ENCODE measurements around the gene ACYP2.
"Not testable (repeated sequence)": the region's sequence is repeated elsewhere in the genome, so short reads cannot be mapped to it uniquely, and the experiment has no call there.

Gene ACYP2

DNA sequence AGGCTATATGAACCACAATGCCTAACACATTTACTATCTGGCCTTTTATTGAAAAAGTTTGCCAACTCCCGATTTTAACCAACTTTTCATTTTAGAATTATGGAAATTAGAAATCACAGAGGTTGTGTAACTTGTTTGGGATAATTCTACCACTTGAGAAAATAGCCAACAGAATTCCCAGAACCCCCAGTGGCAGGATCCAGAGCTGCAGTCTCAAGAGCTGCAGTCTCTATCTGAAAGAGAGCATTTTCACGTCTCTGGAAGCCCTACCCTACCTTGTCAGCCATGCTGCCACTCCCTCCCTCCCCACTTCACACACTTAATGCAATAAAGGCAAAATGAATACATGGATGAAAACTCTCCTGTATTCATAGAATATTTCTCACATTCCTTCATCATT is 164.0 kb downstream of the ACYP2 start:
- no peak for DNase-seq

DNA sequence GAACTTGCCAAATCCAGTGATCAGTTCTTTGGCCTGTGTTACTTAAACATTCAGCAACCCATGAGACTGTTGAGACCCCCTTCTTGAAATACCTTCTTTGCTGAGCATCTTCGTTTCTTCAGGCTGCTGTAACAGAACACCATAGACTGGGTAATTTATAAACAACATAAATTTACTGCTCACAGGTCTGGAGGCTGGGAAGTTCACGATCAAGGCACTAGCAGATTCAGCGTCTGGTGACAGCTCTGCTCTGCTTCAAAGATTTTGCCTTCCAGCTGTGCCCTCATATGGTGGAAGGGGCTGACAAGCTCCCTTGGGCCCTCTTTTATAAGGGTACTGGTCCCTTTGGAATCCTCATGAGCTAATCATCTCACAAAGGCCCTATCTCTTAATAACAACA is 169.4 kb downstream of the ACYP2 start:
- DNase-seq: no peak

DNA sequence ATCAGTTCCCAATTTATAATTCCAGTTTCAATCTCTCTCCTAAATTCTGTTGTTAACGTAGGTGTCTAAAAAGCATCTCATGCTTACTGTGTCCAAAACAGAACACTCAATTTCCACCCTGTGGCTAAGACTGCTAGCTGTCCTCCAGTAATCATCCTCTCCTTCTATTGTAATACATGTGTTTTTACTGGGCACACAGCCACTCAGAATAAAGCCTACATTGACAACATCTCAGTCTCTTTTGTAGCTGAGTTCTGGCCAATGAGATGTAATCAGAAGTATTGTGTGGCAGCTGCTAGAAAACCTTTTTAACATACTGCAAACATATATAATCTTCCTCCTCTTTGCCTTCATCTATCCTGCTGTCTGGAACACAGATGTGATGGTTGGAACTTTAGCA is 170.0 kb downstream of the ACYP2 start:
- no peak for DNase-seq

DNA sequence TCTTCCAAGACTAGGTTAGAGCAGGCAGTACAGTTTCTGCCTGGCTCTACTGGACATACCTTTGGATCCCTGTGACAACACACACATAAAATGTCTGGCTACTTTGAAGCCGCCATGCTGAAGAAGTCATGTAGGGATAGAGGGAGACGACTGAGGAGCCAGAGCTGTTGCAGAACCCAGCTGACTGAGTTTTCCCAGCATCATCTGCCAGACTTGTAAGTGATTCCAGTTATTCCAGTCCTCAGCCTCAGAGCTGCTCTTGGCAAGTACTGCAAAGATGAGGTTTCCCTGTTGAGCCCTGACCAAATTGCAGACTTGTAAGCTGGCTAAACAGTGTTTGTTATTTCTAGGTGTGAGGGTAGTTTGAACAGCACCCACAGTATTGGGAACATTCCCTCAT is 172.1 kb downstream of the ACYP2 start:
- DNase-seq: no peak

DNA sequence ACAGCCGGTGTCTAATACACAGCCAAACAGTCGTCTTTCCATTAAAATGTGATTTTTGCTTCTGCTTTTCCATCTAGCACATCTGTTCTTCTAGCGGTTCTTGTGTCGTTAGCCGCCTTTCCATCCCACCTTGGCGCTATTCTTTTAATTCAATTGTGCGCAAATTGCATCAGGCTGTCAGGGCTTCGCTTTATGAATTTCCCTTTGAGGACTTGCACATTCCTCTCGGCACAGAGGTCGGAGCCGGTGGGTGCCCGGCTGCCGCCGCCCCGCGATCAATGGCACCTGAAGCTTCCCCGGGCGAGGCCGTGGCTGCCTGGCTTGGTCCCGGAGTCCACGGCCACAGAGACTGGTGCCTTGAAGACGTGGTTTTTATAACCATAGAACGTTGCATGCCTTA is 174.5 kb downstream of the ACYP2 start:
- DNase-seq: no peak

DNA sequence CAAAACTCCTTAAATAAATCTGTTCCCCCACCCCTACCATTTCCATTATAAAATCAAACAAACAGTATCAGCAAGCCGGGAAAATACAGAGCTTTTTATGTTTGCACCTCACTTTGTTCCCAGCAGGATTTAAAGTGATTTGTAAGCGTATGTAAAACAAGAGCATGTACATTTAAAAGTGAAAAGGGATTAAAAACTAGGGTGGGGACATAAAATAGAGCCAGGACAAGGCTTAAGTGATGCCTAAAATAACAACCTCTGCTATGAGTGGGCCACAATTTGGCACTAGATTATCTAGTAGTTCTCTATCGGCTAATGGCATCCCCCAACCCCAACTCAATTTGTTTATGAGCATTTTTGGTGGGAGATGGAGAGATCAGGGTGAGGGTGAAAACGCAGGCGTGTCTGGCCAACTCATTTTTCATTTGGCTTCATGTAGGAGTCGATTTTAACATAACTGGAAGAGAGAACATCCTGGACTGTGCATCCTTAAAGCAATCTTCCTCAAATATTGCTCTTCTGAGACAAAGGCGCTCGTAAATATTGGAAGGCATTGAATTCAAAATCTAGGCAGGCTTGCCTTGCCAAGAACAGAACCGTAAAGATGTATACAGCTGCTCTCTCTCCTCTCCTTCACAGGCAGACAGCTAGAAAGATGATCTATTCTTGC is 175.1 kb downstream of the ACYP2 start:
- DNase-seq: no peak

DNA sequence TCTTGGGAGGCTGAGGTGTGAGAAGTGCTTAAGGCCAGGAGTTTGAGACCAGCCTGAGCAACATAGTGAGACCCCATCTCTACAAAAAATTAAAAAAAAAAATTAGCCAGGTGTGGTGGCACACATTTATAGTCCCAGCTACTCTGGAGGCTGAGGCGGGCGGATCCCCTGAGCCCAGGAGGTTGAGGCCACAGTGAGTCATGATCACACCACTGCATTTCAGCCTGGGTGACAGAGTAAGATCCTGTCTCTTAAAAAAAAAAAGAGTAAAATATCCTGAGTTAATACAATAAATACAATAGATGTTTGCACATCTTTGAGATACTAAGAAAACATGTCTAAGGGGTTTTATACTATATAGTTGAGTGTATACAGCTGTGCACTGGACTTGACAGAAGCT is 179.2 kb downstream of the ACYP2 start:
- not testable (repeated sequence) for DNase-seq

DNA sequence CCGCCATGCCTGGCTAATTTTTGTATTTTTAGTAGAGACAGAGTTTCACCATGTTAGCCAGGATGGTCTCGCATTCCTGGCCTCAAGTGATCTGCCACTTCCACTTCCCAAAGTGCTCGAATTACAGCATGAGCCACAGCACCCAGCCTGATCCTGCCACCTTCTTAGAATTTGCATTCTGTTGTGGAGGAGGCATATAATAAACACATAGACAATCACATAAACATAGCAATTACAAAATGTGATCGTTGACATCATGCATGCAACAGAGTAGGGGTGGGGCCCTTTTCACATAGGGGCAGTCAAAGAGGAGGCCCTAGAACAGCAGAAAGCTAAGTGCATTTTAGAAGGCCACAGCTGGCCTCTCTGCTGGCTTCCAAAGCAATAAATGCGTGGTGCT is 180.5 kb downstream of the ACYP2 start:
- DNase-seq: no peak

DNA sequence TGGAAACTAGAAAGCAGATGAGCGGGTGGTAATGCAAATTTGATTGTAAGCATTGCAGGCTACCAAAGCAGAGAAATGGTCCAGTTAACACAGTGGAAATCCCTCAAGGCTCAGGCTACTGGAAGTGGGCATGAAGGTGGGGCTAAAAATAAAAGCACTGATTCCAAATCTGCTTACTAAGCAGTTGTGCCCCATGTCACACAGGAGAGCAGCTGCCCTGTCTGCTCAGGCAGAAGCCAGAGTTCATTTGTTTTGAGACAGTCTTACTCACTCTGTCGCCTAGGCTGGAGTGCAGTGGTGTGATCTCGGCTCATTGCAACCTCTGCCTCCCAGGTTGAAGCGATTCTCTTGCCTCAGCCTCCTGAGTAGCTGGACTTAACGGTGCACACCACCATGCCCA is 183.1 kb downstream of the ACYP2 start:
- no peak for DNase-seq

DNA sequence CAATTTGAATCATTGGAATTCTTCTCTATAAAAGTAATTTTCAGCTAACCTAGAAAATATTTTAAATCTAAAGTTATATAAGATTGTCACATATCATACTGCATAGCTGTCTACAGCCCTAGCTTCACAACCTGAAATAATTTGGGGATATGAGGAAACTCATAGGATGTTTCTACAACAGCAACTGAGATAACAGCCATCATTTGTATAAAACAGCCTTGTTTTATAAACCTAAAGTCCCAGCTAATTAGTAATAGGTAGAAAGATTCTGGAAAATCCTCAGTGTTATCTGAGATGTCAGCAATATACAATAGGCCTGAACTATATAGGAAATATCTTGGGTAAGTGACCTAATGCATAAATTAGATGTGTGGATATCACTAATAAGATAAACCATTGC is 188.2 kb downstream of the ACYP2 start:
- no peak for DNase-seq

DNA sequence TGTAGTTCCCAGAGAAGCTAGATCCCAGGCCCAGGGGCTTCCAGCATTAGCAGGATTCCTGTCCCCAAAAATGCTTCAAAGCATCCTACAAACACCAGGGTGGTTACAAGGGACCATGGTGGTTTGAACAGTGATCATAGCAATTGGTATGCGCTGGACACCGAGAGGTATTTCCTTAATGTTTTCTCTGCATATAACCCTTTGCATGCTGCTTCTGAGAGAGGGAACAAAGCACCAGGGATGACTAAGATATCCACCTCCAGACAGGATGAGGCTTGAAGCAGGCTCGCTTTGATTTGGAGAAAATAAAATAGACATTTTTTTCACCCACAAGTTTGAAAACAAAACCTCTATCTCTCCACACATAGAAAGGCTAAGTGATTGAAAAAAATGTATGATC is 191.1 kb downstream of the ACYP2 start:
- no peak for DNase-seq

DNA sequence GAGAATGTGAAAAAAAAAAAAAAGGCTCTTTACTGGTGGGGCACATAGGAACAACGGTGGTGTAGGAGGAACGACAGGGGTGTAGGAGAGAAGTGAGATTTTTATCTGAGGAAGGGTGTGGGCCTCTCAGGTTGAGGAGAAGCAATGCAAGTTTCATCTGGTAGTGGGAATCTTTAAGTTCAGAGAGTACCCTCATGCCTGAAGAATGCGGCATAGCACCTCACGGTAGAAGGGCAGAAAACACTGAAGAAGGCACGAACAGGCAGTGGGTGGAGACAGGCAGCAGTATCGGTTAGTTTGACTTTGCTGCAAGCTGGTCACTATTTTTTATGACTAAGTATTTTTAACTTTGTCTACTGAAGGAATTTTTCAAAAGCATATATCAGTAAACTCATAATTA is 192.8 kb downstream of the ACYP2 start:
- DNase-seq: no peak

DNA sequence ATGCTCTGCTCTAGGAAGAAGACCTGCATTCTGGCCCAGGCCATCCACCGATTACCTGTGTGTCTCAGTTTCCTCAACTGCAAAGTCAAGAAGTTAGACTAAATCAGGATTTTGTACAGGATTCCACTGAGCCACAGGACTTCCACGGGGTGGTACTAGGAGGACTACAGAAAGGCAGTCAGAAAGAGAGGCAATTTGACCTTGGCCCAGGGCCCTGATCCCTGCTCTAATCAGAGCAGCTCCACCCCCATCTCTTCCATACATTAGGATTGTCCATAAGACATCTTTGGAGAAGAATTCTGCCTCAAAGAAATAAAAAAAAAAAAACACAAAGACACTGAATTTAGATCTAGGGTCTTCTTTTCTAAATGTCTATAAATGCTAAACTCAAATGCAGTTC is 193.4 kb downstream of the ACYP2 start:
- no peak for DNase-seq

DNA sequence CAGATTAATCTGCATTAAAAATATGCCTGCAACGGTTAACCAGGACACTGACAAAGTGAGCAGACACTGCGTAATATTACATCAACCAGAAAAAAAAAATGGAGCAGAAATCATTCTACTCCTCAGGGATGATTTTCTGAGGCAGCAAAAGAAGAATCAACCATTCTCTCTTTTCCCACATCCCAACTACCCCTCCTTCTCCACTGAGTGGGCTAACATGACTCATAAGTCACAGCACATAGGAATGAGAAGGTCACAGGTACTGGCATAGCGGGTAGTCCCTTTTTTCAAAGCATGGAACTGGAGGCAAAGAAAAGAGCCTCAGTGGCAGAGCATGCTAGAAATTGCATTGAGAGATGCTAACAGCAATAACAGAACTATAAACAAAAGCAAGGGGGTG is 194.9 kb downstream of the ACYP2 start:
- no peak for DNase-seq

DNA sequence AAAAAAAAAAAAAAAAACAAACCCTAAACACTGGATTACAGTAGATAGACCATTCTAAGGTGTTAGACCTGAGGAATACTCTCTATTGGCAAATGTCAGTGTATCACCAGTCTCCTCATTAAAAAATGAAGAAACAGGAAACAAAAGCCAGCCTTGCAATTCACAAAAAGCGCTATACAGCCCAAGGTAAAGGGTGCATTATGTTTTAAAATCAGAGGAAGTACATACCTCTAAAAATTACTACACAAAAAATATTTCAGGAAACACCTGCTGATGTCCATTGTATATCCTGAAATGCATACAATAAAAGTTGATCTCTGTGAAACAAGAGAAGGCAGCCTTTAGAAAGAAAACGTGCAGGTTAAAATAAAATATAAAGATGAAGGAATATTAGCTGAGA is 195.5 kb downstream of the ACYP2 start:
- no peak for DNase-seq

DNA sequence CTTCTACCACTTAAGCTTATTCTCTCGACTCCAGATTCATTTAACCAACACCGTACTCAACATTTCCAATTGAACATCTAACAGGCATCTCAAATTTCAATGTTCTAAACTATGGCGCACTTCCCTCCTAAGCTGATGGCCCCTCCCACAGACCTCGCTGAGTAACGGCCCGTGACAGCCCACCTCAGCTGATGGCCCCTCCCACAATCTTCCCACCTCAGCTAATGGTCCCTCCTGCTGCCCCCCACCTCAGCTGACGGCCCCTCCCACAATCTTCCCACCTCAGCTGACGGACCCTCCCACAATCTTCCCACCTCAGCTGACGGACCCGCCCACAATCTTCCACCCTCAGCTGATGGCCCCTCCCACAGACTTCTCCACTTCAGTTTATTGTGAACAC is 197.7 kb downstream of the ACYP2 start:
- DNase-seq: no peak

DNA sequence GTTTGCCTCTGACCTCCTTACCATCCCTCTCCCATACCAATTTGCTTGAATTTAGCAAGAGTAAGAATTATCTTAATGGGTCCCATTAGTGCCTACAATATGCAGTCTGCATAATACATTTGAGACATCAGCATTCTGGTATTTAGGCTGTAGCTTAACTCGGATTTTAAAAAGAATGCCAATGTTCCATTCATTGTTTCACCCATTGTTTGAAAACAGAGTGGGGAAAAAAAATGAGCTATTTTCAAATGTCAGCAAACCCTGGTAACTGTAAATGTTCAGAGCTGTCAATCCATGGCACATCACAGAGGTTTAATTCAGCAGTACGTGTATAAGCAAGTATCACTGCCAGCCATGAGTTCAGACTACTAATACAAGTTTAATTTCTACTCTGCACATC is 202.6 kb downstream of the ACYP2 start:
- DNase-seq: no peak

DNA sequence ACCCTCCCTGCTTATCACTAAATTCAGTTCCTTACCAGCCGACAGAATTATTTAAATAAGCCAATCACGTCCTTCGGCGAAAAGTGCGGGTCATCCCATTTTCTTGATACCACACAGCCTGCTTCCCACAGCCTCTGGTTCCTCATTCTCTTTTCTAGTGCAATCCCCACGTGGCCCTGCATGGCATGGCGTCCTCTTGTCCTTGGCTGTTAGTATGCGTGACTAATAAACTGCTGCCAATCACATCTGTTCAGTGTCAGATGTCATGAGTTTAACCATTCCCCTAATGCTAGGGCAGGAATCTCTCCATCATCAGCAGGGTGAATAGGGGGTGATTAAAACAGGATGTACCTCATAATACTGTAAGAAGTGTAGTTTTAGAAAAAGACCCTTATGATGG is 203.4 kb downstream of the ACYP2 start:
- no peak for DNase-seq

DNA sequence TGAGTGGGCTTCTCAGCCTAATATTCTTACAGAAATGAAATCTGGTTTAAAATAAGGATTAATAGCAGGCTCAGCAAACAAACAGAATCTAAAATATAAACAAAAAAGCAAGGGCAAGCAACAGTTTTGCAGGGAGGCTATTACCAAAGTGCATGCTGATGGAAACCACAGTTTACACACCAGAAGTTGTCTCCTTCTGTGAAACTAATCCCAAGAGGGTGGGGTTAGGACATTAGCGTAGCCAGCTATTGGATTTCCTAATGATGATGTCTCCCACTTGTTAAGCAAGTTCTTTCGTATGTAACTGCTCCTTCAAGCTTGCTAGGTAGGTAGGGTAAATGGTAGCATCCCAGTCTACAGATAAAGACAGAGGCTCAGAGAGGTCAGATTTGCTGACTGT is 205.6 kb downstream of the ACYP2 start:
- no peak for DNase-seq

DNA sequence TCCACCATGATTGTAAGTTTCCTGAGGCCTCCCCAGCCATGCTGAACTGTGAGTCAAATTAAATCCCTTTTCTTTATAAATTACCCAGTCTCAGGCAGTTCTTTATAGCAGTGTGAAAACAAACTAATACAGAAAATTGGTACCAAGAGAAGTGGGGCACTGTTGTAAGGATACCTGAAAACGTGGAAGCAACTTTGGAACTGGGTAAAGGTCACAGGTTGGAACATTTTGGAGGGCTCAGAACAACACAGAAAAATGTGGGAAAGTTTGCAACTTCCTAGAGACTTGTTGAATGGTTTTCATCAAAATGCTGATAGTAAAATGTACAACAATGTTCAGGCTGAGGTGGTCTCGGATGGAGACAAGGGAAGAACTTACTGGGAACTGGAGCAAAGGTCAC is 209.1 kb downstream of the ACYP2 start:
- not testable (repeated sequence) for DNase-seq

DNA sequence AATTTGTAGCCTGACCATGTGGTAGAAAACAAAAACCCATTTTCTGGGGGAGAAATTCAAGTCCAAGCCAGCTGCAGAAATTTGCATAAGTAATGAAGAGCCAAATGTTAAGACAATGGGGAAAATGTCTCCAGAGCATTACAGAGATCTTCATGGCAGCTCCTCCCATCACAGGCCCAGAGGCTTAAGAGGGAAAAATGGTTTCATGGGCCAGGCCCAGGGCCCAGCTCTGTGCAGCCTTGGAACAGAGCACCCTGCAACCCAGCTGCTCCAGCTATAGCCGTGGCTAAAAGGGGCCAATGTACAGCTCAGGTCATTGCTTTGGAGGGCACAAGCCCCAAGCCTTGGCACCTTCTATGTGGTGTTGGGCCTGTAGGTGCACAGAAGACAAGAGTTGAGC is 209.7 kb downstream of the ACYP2 start:
- DNase-seq: no peak

DNA sequence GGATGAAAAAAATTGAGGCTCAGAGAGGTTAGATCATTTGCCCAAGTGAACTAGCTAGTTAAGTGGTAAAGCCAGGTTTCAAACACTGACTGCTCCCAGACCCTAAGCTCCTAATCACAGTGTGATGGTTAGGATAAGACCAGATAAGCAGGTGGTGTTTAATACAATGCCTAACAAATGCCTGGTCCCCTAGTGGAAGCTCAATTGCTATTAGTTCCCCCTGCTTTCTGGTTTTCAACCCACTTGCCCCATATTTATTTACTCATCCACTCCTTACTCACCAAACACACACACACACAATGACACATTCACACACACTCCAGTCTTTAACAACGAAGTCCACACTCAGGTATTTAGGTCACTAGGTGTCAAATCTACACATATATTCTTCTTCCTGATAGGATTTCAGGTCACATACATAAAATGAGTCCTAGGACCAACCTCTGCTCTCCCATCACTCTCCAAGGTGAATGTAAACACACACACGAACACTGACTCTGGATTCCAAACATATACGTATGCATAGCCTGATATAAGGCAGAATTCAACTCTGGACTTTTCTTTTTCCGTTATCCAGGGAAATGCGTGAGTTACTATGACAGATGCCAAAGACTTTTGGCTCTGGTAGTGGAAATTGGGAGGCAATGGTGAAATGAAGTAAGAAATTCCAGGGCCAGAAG is 214.2 kb downstream of the ACYP2 start:
- DNase-seq: no peak

DNA sequence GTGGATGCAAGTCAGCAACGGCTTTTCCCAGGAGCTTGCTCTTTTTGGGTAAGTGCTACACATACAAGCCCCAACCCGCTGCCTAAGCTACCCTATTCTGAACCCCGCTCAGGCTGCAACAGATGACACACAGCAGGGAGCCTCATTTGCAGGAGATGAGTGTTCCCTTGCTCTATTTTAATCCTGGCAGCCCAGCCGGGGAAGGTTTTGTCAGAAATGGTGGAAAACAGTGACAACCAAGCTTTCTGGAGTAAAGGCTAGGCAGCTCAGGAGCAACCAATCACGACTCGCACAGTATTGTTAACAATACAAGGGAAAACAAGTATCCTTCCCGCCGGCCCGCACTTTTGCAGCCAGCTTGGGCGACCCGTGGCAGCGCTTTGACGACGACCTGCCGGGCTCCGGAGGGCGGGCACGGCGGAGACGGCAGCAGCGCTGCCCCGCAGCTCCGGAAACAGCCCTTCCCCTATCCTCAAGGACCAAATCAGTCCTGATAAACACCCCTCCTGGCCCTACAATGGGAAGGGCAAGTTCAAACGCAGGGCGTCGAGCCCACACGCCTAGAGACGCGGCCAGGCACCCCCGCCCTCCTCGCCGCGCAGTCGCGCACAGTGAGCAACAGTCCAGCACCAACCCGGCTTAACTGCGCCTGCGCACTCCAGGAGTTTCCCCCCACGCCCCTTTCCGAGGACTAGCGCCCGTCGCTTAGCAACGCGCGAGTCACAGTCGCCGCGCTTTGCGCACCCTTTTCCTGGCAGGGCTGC is 214.9 kb downstream of the ACYP2 start:
- peak; percentile 81 for DNase-seq
